ENCODE results near the gene CXorf66. TPM values are rescaled to one million over a fixed set of nuclear protein-coding genes. Genes with fewer than 3 reads are reported as not detected.
"Not testable (repeated sequence)": the region's sequence is repeated elsewhere in the genome, so short reads cannot be mapped to it uniquely, and the experiment has no call there.

The CXorf66 gene
- total and polyA plus RNA-seq, 9 donors, result not detected

GRCh38 chrX:139971394-139971749, 6.1 kb upstream of the CXorf66 start:
- Histone ChIP-seq H3K36me3 (no peaks in the 10 kb centered on the region), H3K9me3 (no peaks in the 10 kb centered on the region), H3K4me1 (ENCODE audit: insufficient read depth) (no peaks in the 10 kb centered on the region), H3K4me3 (no peak overlapping the region), H3K27me3 (no peaks in the 10 kb centered on the region), H3K27ac (no peak overlapping the region)
- intact Hi-C loops (cut with DNase I), result no loop called here
- TF ChIP-seq POLR2A (IDR thresholded peaks at IDR 0.05) (no peak), EP300 (IDR thresholded peaks at IDR 0.05) (no peak), CTCF (IDR thresholded peaks at IDR 0.05) (no peak)
- no peak for DNase-seq
- WGBS, 3 donors, result 35 to 55% (median 49%) methylated on average over 10 of the region's 10 CpGs

DNA sequence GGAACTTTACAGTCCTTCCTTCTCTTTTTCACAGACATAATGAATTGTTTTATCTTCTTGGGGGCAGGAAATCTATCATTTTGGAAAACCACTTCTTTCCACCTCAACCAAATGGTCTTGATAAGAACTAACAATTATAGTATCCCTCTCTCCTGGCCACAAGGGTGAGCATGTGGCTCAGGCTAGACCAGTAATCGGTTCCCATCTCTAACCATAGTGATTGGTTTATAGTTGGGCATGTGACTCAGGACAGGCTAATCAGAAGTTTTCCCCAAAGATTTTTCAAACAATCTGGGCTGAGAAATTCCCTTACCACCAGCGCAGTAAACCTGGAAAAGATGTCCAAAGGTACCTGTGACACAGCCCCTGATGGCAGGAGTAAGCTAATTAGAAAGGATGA, 4.0 kb upstream of the CXorf66 start:
- H3K9me3 ChIP-seq, result no peaks in the 10 kb centered on the region
- no peak for DNase-seq
- no peaks in the 10 kb centered on the region for H3K4me1 ChIP-seq (ENCODE audit: insufficient read depth)
- no peaks in the 10 kb centered on the region for H3K36me3 ChIP-seq
- H3K4me3 ChIP-seq, result no peak overlapping the region
- no peaks in the 10 kb centered on the region for H3K27me3 ChIP-seq
- TF ChIP-seq CTCF (IDR thresholded peaks at IDR 0.05) (no peak), EP300 (IDR thresholded peaks at IDR 0.05) (no peak), POLR2A (IDR thresholded peaks at IDR 0.05) (no peak)
- H3K27ac ChIP-seq, result no peak overlapping the region
- intact Hi-C loops (cut with DNase I), result no loop called here
- WGBS, 3 donors, result 47 to 68% (median 66%) methylated on average over 2 of the region's 2 CpGs

DNA sequence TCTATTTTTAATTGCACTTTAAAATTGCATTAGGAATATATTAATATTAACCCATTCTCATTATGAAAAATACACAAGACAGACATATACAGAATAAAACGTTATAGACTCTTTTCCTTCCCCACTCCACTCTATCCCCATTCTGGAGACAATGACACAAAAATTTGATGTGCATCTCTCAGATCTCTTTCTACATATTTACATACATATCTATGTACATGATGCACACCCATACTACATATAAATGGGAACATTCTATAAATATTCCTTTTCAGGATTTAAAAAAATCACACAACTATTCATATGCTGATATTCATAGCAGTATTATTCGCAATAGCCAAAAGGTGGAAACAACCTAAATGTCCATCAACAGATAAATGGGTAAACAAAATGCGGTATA, 2.4 kb upstream of the CXorf66 start:
- Histone ChIP-seq H3K9me3 (no peaks in the 10 kb centered on the region), H3K27ac (no peak overlapping the region), H3K36me3 (no peaks in the 10 kb centered on the region), H3K27me3 (no peaks in the 10 kb centered on the region), H3K4me3 (no peak overlapping the region), H3K4me1 (ENCODE audit: insufficient read depth) (no peaks in the 10 kb centered on the region)
- no peak for TF ChIP-seq POLR2A (IDR thresholded peaks at IDR 0.05)
- TF ChIP-seq CTCF (IDR thresholded peaks at IDR 0.05), result no peak
- TF ChIP-seq EP300 (IDR thresholded peaks at IDR 0.05), result no peak
- 58 to 68% (median 64%) methylated on average over 3 of the region's 3 CpGs for WGBS, 3 donors
- DNase-seq, result no peak
- intact Hi-C loops (cut with DNase I), result no loop called here

DNA sequence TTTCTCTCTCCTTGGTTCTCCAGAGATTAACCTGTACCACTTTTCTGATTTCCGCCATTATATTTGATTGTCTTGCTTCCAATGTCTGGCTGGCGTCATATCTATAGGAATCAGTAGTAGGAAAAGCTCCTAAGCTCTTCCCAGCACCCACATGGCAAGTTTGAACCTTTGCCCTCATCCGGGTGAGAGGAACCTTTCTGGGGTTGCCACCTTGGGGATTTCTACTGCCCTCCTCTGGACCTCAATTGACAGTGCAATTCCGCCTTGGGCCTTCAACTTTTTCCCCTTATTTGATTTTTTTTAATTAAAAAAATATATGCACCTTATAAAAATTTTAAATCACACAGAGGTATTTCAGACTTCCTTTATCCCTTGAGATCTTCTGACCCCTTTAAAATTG, 2.0 kb upstream of the CXorf66 start:
- DNase-seq, result no peak
- no peak overlapping the region for H3K27ac ChIP-seq

DNA sequence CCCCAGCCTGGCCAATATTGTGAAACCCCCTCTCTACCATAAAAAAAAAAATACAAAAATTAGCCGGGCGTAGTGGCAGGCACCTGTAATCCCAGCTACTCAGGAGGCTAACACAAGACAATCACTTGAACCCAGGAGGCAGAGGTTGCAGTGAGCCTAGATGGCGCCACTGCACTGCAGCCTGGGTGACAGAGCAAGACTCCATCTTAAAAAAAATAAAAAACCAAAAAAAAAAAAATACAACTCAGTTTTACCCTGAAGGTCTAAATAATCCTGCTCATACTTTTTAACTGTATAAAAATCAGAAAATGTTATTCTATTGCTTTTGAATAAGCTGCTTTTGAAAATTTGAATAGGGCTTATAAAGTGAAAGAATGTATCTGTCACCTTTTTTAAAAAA, 838 bp upstream of the CXorf66 start:
- H3K4me3 ChIP-seq; H3K27ac ChIP-seq; intact Hi-C loops (cut with DNase I); H3K9me3 ChIP-seq; DNase-seq; H3K4me1 ChIP-seq (ENCODE audit: insufficient read depth); H3K36me3 ChIP-seq; H3K27me3 ChIP-seq: not testable (repeated sequence)
- WGBS, 3 donors, result 53 to 63% (median 59%) methylated on average over 3 of the region's 3 CpGs

More for the DNA sequence above, 2.0 kb upstream of the CXorf66 start:
- no peaks in the 10 kb centered on the region for H3K4me1 ChIP-seq (ENCODE audit: insufficient read depth)
- H3K4me3 ChIP-seq, result no peak overlapping the region
- H3K27me3 ChIP-seq, result no peaks in the 10 kb centered on the region
- H3K9me3 ChIP-seq, result no peaks in the 10 kb centered on the region
- WGBS, 3 donors, result 40 to 47% (median 46%) methylated on average over 4 of the region's 4 CpGs
- TF ChIP-seq POLR2A (IDR thresholded peaks at IDR 0.05) (no peak), EP300 (IDR thresholded peaks at IDR 0.05) (no peak), CTCF (IDR thresholded peaks at IDR 0.05) (no peak)
- no peaks in the 10 kb centered on the region for H3K36me3 ChIP-seq
- intact Hi-C loops (cut with DNase I), result no loop called here

GRCh38 chrX:139961091-139961490, 4.2 kb downstream of the CXorf66 start:
- H3K4me1 ChIP-seq (ENCODE audit: insufficient read depth); H3K9me3 ChIP-seq; H3K36me3 ChIP-seq; intact Hi-C loops (cut with DNase I); H3K4me3 ChIP-seq; H3K27me3 ChIP-seq; DNase-seq; H3K27ac ChIP-seq: not testable (repeated sequence)
- WGBS, 3 donors, result 31 to 38% (median 34%) methylated on average over 2 of the region's 2 CpGs

Data from ovary (tissue), 9 donors.